Panc1 (cell line): ENCODE results near the gene PLCB4.

Source experiments
- CTCF ChIP-seq: fragments of 450-650 bp; IDR thresholded peaks from 2 replicates; pipeline ENCODE4 v1.5.1; 2017; ENCODE audit warnings: mild to moderate bottlenecking
- POLR2AphosphoS5 ChIP-seq: IDR thresholded peaks from 2 replicates; pipeline ENCODE4 v1.6.1; 2012; ENCODE audit warnings: mild to moderate bottlenecking, low read depth, low read length, moderate library complexity
- REST ChIP-seq, 2 experiments: IDR thresholded peaks; 2 replicates each; pipeline ENCODE4 v1.6.1; 2011 to 2012; ENCODE audit warnings: low read depth in 2 of 2, control low read depth in 1 of 2, low read length in 1 of 2, mild to moderate bottlenecking in 1 of 2, moderate library complexity in 1 of 2; ENCODE audit not compliant: insufficient read depth in 1 of 2
- SIN3A ChIP-seq: IDR thresholded peaks from 2 replicates; pipeline ENCODE4 v1.6.1; 2012; ENCODE audit warnings: low read depth, mild to moderate bottlenecking, low read length, moderate library complexity, borderline replicate concordance; ENCODE audit not compliant: insufficient read depth
- TCF7L2 ChIP-seq: IDR thresholded peaks from 2 replicates; pipeline ENCODE4 v1.6.1; 2011; ENCODE audit warnings: mild to moderate bottlenecking, low read depth, low read length, inconsistent platforms

GRCh38 chr20:9025011-9025410 lies 43.9 kb upstream of the PLCB4 start:
- TF ChIP-seq REST (IDR thresholded peaks at IDR 0.05; ENCODE audit: insufficient read depth in 1 of 2, low read depth in 2 of 2, low read length in 1 of 2) (no peak), CTCF (no peak), POLR2AphosphoS5 (no peak), TCF7L2 (no peak), SIN3A (no peak)
